Coronary artery (tissue), 2 donors: Measurements from ENCODE around the gene CFAP251.
A peak's percentile ranks its signal among the peaks of the same experiment; 100 is the strongest.
"Not testable (repeated sequence)": the region's sequence is repeated elsewhere in the genome, so short reads cannot be mapped to it uniquely, and the experiment has no call there.

ENCODE experiments used
- DNase-seq: peaks from one replicate; pipeline ENCODE4 v3.0.0-alpha.2; 2017; ENCODE audit warnings: low spot score
- H3K27ac ChIP-seq, 2 donors: fragments of 200-600 bp; sonication (generic); one replicate each; pipeline ENCODE4 v1.5.1; 2016 to 2019
- H3K4me3 ChIP-seq: fragments of 200-600 bp; sonication (generic); 2 replicates; pipeline ENCODE4 v1.5.1; 2016; ENCODE audit warnings: mild to moderate bottlenecking, moderate library complexity
- TF ChIP-seq, protein P1 (sequence below): fragments of 200-600 bp; sonication (generic); IDR thresholded peaks from one replicate; pipeline ENCODE4 v1.5.1; 2019; ENCODE audit warnings: antibody characterized with exemption

Gene CFAP251

GRCh38 chr12:121883315-121883660 is 35.1 kb upstream of the CFAP251 start:
- Histone ChIP-seq H3K4me3 (no peak overlapping the region), H3K27ac (no peak overlapping the region)
- TF ChIP-seq, protein P1, sequence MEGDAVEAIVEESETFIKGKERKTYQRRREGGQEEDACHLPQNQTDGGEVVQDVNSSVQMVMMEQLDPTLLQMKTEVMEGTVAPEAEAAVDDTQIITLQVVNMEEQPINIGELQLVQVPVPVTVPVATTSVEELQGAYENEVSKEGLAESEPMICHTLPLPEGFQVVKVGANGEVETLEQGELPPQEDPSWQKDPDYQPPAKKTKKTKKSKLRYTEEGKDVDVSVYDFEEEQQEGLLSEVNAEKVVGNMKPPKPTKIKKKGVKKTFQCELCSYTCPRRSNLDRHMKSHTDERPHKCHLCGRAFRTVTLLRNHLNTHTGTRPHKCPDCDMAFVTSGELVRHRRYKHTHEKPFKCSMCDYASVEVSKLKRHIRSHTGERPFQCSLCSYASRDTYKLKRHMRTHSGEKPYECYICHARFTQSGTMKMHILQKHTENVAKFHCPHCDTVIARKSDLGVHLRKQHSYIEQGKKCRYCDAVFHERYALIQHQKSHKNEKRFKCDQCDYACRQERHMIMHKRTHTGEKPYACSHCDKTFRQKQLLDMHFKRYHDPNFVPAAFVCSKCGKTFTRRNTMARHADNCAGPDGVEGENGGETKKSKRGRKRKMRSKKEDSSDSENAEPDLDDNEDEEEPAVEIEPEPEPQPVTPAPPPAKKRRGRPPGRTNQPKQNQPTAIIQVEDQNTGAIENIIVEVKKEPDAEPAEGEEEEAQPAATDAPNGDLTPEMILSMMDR = no peak
- DNase-seq = no peak

- not testable (repeated sequence) for DNase-seq, H3K4me3 ChIP-seq, H3K27ac ChIP-seq
These were observed 33.3 kb upstream of the CFAP251 start for GRCh38 chr12:121885129-121885528.

DNA sequence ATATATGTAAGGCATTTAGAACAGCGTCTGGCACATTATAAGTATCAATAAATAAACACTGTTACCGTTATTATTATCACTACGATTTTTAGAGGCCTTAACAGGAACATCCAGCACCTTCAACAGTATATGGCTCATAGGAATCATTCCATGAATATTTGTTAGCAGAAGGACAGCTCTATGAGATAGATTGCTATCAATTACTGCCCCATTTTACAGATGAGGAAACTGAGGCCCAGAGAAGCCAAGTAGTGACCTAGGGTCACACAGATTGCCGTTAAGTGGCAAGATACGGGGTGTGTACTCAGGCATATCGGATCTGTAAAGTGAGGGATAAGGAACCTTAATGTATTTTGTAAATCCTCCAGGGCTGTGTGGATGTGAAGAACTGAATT is 30.3 kb upstream of the CFAP251 start:
- peak overlapping the region; percentile 81 for H3K4me3 ChIP-seq
- peak overlapping the region in 1 of 2 donors; percentile 90 for H3K27ac ChIP-seq
- no peak for DNase-seq
- TF ChIP-seq, protein P1 = no peak

DNA sequence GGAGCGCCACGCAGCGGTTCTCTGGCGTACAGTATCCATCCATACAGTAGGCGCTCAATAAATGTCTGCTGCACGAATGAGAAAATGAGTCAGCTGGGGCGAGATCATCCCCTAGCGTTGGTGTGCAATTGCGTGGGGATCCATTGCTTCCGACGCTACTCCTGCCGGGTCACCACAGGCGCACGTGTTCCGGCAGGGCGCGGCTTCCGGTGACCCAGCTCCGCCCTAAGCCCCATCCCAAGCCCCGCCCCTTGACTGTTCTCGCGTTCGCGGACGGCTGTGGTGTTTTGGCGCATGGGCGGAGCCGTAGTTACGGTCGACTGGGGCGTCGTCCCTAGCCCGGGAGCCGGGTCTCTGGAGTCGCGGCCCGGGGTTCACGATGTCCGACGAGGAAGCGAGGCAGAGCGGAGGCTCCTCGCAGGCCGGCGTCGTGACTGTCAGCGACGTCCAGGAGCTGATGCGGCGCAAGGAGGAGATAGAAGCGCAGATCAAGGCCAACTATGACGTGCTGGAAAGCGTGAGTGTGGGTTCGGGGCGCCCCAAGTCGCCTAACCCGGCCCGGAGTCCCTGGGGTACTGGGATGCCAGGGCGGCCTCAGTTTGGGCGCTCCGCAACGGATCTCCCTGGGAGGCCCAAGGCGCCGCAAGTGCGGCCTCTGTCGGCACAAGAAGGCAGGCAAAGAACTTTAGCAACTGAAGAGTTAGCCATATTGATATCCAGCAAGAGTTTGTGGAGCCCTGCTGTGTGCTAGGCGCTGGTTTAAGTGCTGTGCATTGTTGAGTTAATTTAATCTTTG is 29.7 kb upstream of the CFAP251 start, which contains the start of gene PSMD9:
Gene PSMD9 (plus strand): TSS at position 313 of the 796 bp plus-strand sequence. CDS start 67 bp downstream, at position 380.
- Histone ChIP-seq H3K27ac (peak within 1 kb of the TSS; percentile 88 to 90), H3K4me3 (peak within 1 kb of the TSS; percentile 81)
- peak; percentile 98 for DNase-seq
- TF ChIP-seq, protein P1 = peak; percentile 51

GRCh38 chr12:121889274-121889624 is 29.1 kb upstream of the CFAP251 start:
- peak overlapping the region; percentile 88 to 90 for H3K27ac ChIP-seq
- H3K4me3 ChIP-seq = peak overlapping the region; percentile 81
- no peak for DNase-seq
- TF ChIP-seq, protein P1 = no peak

- not testable (repeated sequence) for DNase-seq
- peak overlapping the region; percentile 88 to 90 for H3K27ac ChIP-seq
- peak overlapping the region; percentile 81 for H3K4me3 ChIP-seq
These were observed 28.7 kb upstream of the CFAP251 start for GRCh38 chr12:121889661-121890060.

DNA sequence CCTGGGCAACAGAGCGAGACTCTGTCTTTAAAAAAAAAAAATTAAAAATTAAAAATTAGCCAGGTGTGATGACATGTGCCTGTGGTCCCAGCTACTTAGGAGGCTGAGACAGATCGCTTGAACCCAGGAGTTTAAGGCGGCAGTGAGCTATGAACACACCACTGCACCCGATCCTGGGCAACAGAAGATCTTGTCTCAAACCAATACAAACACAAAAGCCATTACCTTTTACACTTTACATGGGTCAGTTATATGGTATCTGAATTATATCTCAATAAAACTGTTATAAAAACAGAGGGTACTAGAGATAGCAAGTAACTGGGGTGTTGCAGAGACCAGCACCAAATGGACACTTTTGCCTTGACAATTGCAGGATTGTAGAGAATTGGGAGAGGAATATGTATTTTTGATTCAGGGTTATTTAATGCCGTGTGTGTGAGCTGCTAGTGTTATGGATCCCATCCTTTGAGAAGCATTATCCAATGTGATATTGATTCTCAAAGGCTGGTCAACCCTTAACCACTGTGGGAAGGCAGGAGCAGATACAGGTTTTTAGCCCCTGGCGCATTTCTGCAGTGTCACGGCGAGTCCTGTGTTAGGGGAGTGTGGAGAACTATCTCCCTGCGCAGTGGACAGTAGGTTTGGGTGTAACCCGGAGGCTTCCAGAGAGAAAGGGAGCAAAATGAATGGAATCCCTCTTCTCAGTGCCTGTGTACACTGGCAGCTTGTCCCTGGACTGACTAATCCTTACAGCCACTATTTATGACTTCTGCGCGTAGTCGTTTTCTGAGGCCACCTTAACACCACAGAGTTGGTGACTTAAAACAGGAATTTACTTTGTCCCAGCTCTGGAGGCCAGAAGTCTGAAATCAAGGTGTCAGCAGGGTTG is 25.5 kb upstream of the CFAP251 start:
- DNase-seq = no peak
- TF ChIP-seq, protein P1 = no peak
- Histone ChIP-seq H3K4me3 (no peak overlapping the region), H3K27ac (no peak overlapping the region)
